Parathyroid adenoma (tissue), 2 donors: ENCODE results near the gene BLVRB.

ENCODE experiments used
- H2AFZ ChIP-seq: fragments of 300-600 bp; sonication (generic); one replicate; pipeline ENCODE4 v1.7.0; 2017; ENCODE audit warnings: antibody characterized with exemption, mild to moderate bottlenecking
- H3K27ac ChIP-seq: fragments of 300-600 bp; sonication (generic); one replicate; pipeline ENCODE4 v1.7.0; 2017
- H3K27me3 ChIP-seq: fragments of 300-600 bp; sonication (generic); one replicate; pipeline ENCODE4 v1.7.0; 2017; ENCODE audit warnings: low read length; ENCODE audit not compliant: control insufficient read depth, insufficient read depth
- H3K36me3 ChIP-seq: fragments of 300-600 bp; sonication (generic); one replicate; pipeline ENCODE4 v1.7.0; 2017; ENCODE audit warnings: low read length; ENCODE audit not compliant: control insufficient read depth, insufficient read depth
- H3K4me1 ChIP-seq: fragments of 300-600 bp; sonication (generic); one replicate; pipeline ENCODE4 v1.7.0; 2017; ENCODE audit warnings: control low read depth
- H3K4me2 ChIP-seq: fragments of 300-600 bp; sonication (generic); one replicate; pipeline ENCODE4 v1.7.0; 2017; ENCODE audit warnings: low read length
- H3K4me3 ChIP-seq: fragments of 300-600 bp; sonication (generic); one replicate; pipeline ENCODE4 v1.7.0; 2017; ENCODE audit warnings: low read depth, low read length
- H3K79me2 ChIP-seq: fragments of 300-600 bp; sonication (generic); one replicate; pipeline ENCODE4 v1.7.0; 2017; ENCODE audit warnings: control low read depth
- H3K9ac ChIP-seq: fragments of 300-600 bp; sonication (generic); one replicate; pipeline ENCODE4 v1.7.0; 2017; ENCODE audit warnings: mild to moderate bottlenecking
- H3K9me3 ChIP-seq: fragments of 300-600 bp; sonication (generic); one replicate; pipeline ENCODE4 v1.7.0; 2017; ENCODE audit warnings: low read length; ENCODE audit not compliant: control insufficient read depth
- CTCF ChIP-seq: fragments of 300-600 bp; sonication (generic); IDR thresholded peaks from one replicate; pipeline ENCODE4 v1.7.0; 2017; ENCODE audit warnings: antibody characterized with exemption, mild to moderate bottlenecking
- donor health status: primary hyperparathyroidism.

The BLVRB gene

GRCh38 chr19:40400559-40400958 is 65.0 kb downstream of the BLVRB start:
- H3K4me2 ChIP-seq, result no peak overlapping the region
- H3K79me2 ChIP-seq, result no peaks in the 10 kb centered on the region
- no peaks in the 10 kb centered on the region for H3K36me3 ChIP-seq
- H3K27me3 ChIP-seq, result no peaks in the 10 kb centered on the region
- H2AFZ ChIP-seq, result no peak overlapping the region
- H3K27ac ChIP-seq, result no peak overlapping the region
- no peaks in the 10 kb centered on the region for H3K9me3 ChIP-seq
- no peak overlapping the region for H3K9ac ChIP-seq
- no peaks in the 10 kb centered on the region for H3K4me1 ChIP-seq
- no peak for TF ChIP-seq CTCF
- no peak overlapping the region for H3K4me3 ChIP-seq

- Histone ChIP-seq H3K9me3 (no peaks in the 10 kb centered on the region), H3K27me3 (no peaks in the 10 kb centered on the region), H3K36me3 (no peaks in the 10 kb centered on the region), H3K79me2 (no peaks in the 10 kb centered on the region), H3K4me3 (no peak overlapping the region), H3K27ac (no peak overlapping the region), H2AFZ (no peak overlapping the region), H3K4me2 (no peak overlapping the region), H3K4me1 (no peaks in the 10 kb centered on the region), H3K9ac (no peak overlapping the region)
- TF ChIP-seq CTCF, result no peak
Observed at GRCh38 chr19:40398417-40399131, 67.0 kb downstream of the BLVRB start.
